GM21825 (cell line): ENCODE data around the gene CLTRN.

ENCODE experiments used
- ATAC-seq: cut with Tn5 transposase; IDR thresholded peaks from one replicate; pipeline ENCODE4 v1.9.1; 2021; ENCODE audit warnings: mild to moderate bottlenecking, moderate library complexity; ENCODE audit not compliant: unreplicated experiment

The CLTRN gene

DNA sequence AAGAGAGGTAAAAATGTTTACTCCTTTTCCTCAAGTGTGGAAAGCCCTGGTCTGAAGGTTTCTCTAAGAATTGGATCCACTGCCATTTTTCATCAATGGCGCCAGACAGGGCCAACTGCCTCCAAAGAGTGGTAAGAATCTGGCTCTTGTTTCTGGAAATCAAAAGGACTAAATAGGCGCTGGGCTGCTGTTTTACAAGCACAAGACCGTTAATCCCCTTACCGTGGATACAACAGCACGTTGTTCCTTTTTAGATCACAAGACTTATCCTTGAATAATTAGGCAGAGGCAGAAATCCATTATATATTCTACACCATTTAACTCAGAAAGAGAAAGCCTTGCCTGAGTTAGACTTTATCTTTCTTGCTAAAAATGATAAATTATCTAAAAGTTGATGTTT is 10.6 kb downstream of the CLTRN start:
- no peak for ATAC-seq

DNA sequence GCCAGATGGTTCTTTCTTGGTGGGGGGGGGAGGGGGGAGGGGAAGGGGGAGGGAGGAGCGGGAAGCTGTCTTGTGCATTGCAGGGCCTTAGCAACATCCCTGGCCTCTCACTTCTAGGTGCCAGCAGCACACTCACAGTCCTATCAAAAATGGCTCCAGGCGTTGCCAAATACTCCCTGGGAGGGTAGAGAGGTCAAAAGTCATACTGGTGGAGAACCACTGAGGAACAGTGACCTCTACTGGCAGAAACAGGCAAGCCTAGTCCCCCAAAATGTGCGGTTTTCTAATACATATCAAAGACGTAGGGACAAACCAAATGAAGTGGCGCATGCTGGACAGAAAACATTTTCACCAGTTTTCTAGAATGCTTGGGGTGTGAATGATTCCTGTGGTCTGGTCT is 17.1 kb downstream of the CLTRN start:
- ATAC-seq, result peak; percentile 47

DNA sequence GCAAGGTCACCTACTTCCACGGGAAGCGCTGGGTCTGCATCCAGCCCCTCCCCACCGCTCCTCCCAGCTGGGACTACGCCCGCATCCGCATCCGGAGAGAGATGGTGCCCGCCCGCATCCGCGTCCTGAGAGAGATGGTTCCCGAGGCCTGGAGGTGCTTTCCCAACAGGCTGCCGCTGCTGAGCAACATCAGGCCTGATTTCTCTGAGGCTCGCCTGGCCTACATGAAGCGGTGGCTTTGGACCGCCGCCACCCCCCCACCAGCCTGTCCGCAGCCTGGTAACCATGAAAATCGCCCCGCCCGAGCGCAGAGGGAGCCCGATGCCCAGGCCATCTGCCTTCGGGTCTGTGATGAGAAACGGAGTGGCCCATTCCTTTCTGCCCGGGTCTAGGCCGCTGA is 18.1 kb downstream of the CLTRN start:
- no peak for ATAC-seq

DNA sequence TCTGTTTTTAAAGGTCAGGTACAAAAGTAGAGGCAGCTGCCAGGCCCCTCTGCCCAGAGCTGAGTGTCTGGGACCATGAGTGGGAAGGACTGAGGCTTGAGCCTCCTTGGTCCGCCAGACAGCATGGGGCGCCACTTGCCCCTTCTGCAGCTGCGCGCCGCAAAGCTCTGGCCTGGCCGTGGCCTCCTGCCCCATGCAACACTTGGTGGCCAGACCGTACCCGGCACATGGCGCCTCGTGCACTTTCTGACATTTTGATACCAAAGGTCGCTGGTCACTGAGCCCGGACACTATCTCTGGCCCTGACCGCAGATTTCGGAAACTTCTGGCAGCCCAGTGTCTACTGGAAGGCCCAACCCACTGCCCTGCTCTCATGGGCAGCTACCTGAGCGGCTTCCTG is 18.6 kb downstream of the CLTRN start:
- no peak for ATAC-seq

DNA sequence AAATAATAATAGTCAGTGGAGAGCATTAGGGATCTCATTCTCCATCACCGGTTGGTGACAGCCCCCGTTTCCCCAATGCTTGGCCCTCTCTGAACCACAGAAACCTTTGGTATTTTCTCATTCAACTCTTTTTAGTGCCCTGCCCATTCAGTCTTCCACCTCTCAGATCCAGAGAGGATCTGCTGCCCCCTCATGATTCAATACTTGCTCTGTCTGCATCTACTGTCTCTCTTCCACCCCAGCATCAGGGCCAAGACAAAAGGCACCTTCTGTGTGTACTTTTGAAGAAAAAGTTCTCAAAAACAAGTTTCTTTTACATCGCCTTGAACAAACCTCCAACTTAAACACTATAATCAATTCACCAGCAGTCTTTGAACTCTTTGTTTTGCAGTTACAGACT is 19.3 kb downstream of the CLTRN start:
- no peak for ATAC-seq

DNA sequence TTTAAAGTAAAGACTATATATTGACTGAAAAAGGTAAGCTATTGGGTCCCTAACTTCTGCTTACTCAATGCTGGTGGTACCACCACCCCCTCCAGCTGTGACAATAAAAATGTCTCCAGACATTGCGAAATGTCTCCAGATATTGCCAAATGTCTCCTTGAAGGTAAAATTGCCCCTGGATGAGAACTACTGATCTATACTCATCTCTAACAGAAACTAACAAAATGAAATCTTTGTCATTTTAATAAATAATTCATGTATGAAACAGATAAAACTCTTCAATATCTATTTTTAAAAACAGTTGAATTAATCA is 20.1 kb downstream of the CLTRN start:
- ATAC-seq, result no peak

DNA sequence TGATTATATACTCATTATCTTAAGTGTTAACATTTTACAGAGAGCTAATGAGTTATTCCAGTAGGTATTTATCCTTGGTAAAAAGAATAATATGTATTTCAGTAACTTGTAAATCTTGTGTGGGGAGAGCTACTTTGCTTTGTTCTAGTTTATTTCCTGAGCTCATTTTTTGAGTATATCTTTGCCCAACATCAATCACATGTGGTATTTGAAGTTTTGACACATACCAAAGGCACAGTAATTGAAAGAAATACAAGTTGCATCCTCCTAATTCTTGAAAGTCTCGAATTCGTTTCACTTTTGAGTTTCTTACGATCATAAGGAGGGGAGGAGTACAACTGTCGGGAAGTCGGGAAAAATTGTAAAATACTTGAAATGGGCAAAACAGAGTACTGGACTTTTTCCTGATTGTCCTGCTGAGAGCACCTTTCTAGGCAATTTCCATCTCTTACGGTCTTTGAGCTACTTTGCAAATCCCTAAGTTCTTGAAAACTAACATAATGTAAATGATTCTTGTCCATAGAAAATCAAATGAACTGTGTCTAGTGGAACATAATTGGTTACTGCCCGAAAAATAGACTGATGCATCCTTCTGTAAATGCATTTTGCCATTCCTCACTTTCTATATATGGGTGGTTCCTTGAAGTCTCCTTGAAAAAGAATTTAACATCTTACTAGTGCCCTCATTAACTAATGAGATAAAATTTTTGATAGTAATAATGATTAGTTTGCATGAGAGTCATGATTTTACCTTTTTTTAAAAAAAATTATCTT is 20.6 kb downstream of the CLTRN start:
- ATAC-seq, result no peak

DNA sequence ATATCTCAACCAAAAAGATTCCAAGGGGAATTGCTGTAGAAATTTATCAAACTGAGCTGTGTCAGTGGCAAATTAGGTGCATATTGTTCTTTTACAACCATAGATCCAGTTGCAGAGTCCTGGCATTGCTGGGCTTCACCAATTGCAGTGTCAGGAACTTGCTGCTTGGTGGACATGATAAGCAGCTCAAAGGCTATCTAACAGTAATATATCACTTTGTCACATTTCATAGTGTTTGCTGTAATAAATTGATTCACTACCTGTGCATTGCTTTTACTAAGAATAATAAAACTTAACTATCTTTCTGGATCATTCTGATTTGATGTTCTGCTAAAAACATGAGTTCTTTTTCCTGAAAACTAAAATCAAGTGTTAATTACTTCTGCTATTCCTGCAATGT is 33.0 kb downstream of the CLTRN start:
- ATAC-seq, result no peak

DNA sequence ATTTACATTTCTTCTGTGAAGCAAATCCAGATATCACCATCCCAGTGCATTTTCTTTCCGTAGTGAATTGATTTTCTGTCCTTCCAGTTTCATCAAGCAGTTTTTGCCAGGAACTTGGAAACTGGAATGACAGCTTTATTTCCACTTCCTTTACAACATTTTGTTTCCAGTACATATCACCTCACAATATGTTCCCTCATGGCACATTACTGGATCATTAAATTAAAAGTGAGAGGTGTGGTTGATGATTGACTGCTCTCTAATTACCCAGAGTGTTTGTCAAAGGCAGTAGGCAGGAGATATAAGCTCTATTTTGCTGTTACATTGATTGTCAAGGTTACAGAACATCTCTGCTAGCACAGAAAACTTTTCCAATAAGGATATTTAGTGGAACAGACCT is 41.6 kb downstream of the CLTRN start:
- ATAC-seq, result no peak

DNA sequence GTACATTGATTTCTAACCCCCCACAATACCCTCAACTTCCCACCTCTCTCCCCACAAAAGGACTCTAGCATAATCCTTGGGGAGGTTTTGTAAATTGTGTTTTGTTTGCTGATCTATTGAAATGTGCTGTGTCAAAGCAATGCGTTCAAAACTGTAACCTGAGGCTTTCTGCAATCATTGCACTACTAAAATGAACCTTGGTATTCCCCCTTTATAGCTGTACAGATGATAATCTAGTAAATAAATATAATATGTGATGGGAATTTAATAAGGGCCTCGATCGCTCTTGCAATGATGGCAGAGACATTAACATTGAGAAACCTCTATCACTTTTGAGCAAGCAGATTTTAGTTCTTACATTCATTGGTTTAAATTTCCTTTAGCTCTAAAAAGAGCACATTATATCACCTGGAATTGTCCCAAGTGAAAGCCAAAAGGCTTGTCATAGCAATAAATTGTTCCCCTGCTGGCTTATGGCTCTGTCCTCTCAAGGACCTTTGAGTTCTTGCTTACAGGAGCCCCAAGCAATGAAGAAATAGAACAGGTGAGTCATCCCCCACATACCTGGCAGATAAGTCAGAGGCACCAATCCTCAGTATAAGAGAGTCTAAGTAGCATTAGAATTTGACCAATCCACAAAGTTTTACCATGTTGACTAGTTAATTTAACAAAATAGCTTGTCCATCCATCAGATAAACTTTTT is 45.4 kb downstream of the CLTRN start:
- no peak for ATAC-seq

DNA sequence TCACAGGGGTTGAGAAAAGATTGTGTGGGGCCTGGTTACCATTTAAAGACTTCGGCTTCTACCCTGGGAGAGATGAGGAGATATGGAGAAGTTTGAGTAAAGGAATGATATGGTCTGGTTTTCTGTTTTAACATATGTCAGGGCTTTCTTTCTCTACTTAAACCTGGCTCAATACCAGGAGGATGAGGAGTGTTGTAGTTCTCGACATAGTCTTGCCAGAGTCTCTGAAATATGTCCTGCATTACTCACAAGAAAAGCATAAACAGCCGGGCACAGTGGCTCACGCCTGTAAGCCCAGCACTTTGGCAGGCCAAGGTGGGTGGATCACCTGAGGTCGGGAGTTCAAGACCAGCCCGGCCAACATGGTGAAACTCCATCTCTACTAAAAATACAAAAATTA is 47.5 kb downstream of the CLTRN start:
- no peak for ATAC-seq

DNA sequence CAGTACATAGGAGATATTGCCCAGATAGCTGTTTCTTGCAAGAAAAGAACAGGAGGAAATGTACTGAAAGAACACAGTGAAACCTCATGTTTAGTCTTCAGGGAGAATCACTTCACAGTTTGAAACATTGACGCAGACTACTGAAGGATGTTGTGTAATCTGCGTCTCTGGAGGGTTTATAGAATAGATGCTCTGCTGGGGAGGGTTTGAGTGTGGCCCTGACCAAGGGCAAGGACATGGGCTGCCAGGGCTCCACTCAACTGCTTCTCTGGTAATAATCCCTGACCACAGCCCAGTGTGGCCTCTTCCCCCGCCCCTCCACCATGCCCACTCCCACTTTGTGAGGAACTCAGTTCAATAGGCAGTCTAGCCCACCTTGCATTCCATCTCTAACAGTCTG is 48.1 kb downstream of the CLTRN start:
- no peak for ATAC-seq

DNA sequence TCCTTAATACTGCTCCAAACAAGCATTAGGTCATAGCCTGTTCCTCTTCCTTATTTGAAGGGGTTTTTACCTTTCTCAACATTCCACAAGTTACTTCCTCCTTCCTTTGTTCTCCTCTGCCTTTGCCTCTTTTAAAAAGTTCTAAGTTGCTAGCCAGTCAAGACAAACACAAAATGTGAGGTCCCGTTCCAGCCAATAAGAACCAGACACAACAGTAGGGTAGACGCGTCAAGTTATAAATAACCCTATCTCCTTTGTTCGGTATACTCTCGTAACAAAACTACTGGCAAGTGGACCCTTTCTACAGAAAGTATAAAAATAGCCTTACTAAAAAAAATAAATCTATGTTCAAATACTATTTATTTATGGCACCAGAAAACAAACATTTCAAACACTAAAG is 57.5 kb downstream of the CLTRN start:
- no peak for ATAC-seq

DNA sequence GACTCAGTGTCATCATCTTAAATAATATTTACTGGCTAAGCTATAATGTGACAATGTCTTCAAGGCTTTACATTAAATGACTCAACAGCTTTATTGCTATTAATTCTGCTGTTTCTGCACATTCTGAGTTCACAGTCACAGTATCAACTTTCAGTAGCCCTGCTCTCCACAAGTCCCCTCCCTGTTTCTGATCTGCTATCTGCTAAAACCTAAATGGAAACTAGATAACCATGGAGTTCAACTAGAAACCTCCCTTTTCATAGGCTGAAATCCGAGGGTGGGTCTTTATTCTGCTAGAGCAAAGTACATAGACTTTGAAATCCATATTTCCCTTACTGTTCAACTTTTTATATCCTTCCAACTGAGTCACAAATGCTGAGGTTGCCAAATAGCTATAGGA is 58.5 kb downstream of the CLTRN start:
- ATAC-seq, result no peak

DNA sequence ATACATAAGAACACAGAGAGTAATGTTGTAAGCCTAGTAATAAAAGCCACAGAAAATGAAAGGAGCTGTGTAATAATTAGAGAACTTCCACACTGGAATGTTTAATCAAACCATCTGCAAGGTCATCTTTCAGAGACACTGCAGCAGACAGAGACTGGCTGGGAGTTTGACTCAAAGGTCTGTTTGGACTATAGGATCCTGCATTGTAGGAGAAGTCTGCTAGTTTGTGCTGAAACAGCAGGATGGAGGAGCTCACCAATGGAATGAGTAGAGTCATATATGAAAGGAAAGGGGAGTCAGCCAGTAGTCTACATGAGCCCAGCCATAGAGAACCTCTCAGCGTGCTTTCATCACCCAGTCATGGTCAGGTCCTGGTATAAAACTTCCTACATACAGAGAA is 59.4 kb downstream of the CLTRN start:
- ATAC-seq, result no peak

DNA sequence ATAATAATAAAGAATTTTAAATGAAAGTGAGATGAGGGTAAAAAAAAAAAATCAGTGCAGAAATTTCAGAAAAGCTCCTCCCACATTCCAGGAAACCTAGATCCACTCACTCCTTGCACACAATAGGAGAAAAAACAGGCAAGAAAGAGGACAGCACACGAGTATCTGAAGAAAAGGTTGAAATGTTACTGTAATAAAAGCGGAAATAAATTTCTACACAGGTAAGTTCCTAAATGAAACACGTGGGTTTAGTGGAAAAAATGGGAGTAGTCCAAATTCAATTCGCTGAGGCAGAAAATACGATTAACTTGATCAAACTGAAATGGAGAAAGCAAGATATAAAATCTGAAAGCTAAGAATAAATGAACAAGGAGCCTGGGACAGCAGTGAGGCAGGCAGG is 61.8 kb downstream of the CLTRN start:
- no peak for ATAC-seq

DNA sequence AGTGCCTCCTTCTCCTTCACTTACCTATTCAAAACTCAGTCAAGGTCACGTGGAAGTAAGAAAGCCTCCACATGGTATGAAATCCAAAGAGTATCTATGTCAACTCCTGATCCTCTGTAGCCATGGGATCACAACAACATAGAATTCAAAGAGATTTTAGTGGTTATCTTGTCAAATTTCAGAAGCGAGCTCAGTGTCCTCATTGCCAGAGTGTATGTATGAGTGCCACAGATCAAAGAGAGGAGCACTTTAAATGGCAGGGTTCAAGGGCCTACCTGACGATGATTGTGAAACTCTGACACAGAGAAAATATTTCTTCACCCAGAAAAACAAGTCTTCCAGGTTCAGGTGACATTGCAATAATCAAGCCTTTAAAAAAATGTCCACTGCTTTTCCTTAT is 62.7 kb downstream of the CLTRN start:
- no peak for ATAC-seq

DNA sequence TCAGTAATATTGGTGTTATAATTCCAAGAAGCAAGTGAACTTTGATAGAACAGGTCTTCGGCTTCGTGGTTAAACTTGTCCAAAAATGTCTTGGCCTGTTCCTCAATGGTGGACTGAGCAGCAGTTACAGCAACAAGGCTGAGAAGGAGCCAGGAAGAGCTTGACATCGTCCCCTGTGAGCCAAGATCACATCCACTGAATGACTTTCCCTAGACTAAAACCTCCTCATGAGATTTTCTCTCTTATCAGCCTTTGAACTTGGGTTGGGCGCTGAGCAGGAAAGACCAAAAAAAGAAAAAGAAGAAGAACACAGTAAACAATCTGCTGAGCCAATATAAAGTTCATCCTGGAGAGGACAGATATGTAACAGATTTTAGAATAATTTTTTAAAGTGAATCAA is 63.9 kb downstream of the CLTRN start, which contains the start of gene ACE2:
ACE2 (minus strand) TSS at position 216 of the 400 bp plus-strand sequence; CDS start at position 167, 49 bp downstream.
- ATAC-seq, result no peak

DNA sequence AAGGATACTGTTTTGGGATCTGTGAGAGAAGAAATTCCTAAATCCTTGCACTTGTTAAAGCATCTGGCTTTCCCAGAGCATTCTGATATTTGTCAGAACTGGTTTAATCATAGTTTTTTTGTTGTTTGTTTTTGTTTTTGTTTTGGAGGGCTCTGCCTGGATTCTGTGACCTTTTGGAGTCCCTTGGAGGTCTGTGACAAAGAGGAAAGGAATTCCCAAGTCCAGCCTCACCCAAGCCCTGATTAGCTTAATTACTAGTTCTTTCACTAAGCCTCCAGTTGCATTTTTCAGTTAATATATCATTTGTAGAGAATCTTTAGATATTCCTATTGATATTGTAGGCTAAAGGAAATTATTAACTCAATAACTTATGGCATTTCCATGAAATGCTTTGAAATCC is 64.6 kb downstream of the CLTRN start:
- ATAC-seq, result no peak

DNA sequence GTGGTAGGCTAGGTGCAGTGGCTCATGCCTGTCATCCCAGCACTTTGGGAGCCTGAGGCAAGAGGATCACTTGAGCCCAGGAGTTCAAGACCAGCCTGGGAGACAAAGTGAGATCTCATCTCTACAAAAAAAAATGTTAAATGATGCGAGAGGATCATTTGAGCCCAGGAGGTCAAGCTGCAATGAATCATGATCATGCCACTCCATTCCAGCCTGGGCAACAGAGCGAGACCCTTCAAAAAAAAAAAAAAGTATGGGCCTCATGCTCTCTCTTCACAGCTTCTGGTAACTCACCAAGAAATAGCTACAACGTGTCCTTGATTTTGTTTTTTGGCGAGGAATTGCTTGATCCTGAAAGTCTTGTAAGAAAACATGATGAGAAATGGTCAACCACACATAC is 65.1 kb downstream of the CLTRN start:
- no peak for ATAC-seq

DNA sequence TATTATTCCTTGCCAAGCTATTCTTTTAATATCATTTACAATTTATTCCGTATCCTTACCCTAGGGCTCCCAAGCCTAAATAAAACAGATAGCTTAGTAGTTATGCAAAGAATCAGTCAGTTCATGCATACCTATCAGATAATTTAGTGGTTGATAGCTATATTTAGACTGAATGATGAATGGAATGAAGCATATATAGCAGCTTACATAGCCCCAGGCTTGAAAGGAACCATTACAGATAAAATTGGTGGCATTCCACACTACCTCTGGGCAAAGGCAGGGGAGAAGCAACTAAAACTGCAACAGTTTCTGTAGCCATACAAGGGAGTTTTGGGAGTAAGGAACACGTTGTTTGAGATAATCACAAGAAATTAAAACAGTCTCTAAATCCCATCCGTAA is 66.6 kb downstream of the CLTRN start:
- ATAC-seq, result no peak

DNA sequence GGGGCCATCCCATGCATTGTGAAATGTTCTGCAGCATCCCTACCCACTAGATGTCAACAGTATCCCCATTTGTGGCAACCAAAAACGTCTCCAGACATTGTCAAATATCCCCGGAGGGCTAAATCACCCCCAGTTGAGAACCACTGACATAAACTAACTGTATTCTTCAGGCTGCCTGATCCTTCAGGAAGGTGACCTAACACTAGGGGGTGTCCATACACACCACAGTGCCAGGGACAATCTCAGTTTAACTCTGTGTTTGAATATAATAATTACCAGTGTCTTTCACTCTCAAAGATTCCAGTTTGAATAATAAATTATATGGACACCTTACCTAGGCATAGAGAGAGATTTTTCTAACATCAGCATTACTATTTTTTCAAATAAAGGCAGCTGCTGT is 70.2 kb downstream of the CLTRN start:
- no peak for ATAC-seq
